Retinal pigment epithelial cell (primary cell): Measurements from ENCODE around the gene PAQR5.

Experiments used
- DNase-seq: peaks from one replicate; pipeline ENCODE4 v3.0.0-alpha.2; 2010; ENCODE audit warnings: low read depth
- H3K4me3 ChIP-seq: 2 replicates; pipeline ENCODE4 v1.5.1; 2011; ENCODE audit warnings: mild to moderate bottlenecking, low read length, control low read depth, moderate library complexity
- CTCF ChIP-seq: conservative IDR thresholded peaks from 2 replicates; pipeline ENCODE4 v1.5.1; 2011; ENCODE audit warnings: low read depth, low read length, control low read depth, inconsistent platforms

PAQR5 gene

DNA sequence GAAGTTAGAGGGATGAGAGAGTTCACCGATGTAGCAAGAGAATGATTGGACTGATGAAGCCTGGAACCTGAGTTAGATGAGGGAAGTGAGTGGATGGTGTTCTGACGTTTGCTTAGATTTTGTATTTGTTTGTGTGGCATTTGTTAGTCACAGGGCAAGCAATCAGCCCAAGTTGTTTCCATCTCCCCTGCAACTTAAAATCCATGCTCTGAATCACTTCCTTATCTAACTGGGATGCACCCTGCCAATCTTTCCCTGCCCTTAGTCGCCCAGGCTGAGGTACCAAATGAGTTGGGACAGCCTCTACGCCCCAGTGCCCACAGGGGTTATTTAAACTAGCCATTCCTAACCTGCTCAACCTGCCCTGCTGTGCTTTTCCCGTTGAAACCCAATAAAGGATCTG, 12.6 kb downstream of the PAQR5 start:
- H3K4me3 ChIP-seq: no peak overlapping the region
- no peak for DNase-seq
- TF ChIP-seq CTCF: no peak

DNA sequence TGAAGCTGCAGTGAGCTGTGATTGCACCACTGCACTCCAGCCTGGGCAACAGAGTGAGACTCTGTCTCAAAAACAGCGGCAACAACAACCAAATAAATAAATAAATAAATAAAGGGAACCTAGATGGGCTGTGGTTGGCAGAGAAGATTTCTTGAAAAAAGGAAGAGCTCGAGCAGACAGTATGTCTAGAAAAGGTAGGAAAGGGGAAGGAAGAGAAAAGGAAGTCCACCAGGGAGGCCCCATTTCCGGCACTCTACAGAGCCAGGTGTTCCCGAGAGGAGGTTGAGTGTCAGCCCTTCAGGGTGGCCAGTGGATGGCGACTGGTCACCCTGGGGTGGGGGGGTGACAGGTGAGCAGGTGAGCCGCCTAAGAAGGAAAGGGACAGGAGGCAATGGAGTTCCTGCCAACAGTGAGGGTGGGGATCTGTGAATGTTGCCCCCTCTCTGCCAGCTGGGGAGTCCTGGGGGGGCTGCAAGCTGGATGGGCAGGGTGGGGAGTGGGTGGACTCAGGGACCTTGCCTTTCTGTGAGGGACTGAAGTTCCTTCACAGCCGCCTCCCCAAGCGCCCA, 14.8 kb downstream of the PAQR5 start:
- DNase-seq: no peak
- no peak overlapping the region for H3K4me3 ChIP-seq
- TF ChIP-seq CTCF: no peak

GRCh38 chr15:69314131-69314530, 15.4 kb downstream of the PAQR5 start:
- DNase-seq: no peak
- TF ChIP-seq CTCF: no peak
- H3K4me3 ChIP-seq: no peak overlapping the region

- TF ChIP-seq CTCF: no peak
- H3K4me3 ChIP-seq: no peak overlapping the region
- DNase-seq: no peak
Measured at GRCh38 chr15:69314736-69315135, 16.0 kb downstream of the PAQR5 start.

- DNase-seq: no peak
- no peak overlapping the region for H3K4me3 ChIP-seq
- no peak for TF ChIP-seq CTCF
Measured at GRCh38 chr15:69315402-69316110, 16.8 kb downstream of the PAQR5 start.

DNA sequence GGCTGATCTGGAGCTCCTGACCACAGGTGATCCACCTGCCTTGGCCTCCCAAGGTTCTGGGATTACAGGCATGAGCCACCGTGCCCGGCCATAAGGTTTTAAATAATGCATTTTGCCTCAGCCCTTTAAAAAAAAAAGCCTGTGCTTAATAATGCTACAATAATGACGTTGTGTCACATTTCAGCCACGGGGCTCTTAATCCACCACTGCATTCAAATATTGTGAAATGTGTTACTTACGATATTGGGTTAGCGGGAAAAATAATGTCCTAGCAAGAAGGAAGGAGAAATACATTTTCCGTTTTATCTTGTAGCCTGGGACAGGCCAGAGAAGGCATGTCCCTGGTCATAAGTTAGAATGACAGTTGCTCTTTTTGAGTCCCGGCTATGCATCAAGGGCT, 17.6 kb downstream of the PAQR5 start:
- DNase-seq: peak; percentile 64
- H3K4me3 ChIP-seq: no peak overlapping the region
- TF ChIP-seq CTCF: no peak

- DNase-seq: no peak
- no peak for TF ChIP-seq CTCF
Measured at GRCh38 chr15:69317392-69317841, 18.7 kb downstream of the PAQR5 start.

More at GRCh38 chr15:69317392-69317841, 18.7 kb downstream of the PAQR5 start:
- no peak overlapping the region for H3K4me3 ChIP-seq
